ENCODE data around the gene TSGA10IP.

Gene TSGA10IP

GRCh38 chr11:65988791-65989592 lies 43.7 kb downstream of the TSGA10IP start:
- peak overlapping the region; percentile 62 for H3K27ac ChIP-seq
- peak; percentile 86 for DNase-seq (ENCODE audit: low spot score)
- peak; percentile 97 for TF ChIP-seq CTCF (conservative IDR thresholded peaks at IDR 0.05; ENCODE audit: low read depth)
- ChIA-PET CTCF (interaction anchor here (0.6 to 1.7 kb wide), 13 partner anchors 11 to 1359 kb away, joined by 3 to 11 read pairs (median 4); partner anchors contain the start of genes BANF1, CCDC85B and FIBP), POLR2A (ENCODE audit: low non-redundant PET) (no interaction called here)

GRCh38 chr11:65992056-65992455 lies 46.8 kb downstream of the TSGA10IP start:
- POLR2A ChIA-PET (ENCODE audit: low non-redundant PET), result no interaction called here
- no peak for DNase-seq (ENCODE audit: low spot score)
- H3K27ac ChIP-seq, result no peak overlapping the region
- no peak for TF ChIP-seq CTCF (conservative IDR thresholded peaks at IDR 0.05; ENCODE audit: low read depth)
- CTCF ChIA-PET, result interaction anchor here (0.6 to 1.2 kb wide), 4 partner anchors 59 to 296 kb away, joined by 3 read pairs; no protein-coding TSS in a partner anchor

- no peak overlapping the region for H3K27ac ChIP-seq
- DNase-seq (ENCODE audit: low spot score), result no peak
- ChIA-PET CTCF (no interaction called here), POLR2A (ENCODE audit: low non-redundant PET) (no interaction called here)
- no peak for TF ChIP-seq CTCF (conservative IDR thresholded peaks at IDR 0.05; ENCODE audit: low read depth)
Measured at GRCh38 chr11:65997286-65997685, 52.0 kb downstream of the TSGA10IP start.

- CTCF ChIA-PET, result interaction anchor here (1.1 kb wide), 1 partner anchor 12 kb away, joined by 3 read pairs; no protein-coding TSS in a partner anchor
- peak within 1 kb of the TSS; percentile 97 for H3K27ac ChIP-seq
- DNase-seq (ENCODE audit: low spot score), result peak; percentile 89
- no peak for TF ChIP-seq CTCF (conservative IDR thresholded peaks at IDR 0.05; ENCODE audit: low read depth)
- POLR2A ChIA-PET (ENCODE audit: low non-redundant PET), result interaction anchor here (0.6 to 1.4 kb wide), 3 partner anchors 10 to 46 kb away, joined by 3 to 4 read pairs (median 3); partner anchors contain the start of gene CST6
Measured at GRCh38 chr11:66001942-66002647, 56.8 kb downstream of the TSGA10IP start, which contains the start of the genes BANF1 and EIF1AD. Gene BANF1 (plus strand): TSS chr11:66002503. CDS start chr11:66003251, 748 bp downstream. Gene EIF1AD (minus strand): TSS chr11:66002157. CDS start chr11:66000389, 1,768 bp downstream.

GRCh38 chr11:66002648-66003225 lies 57.5 kb downstream of the TSGA10IP start:
- POLR2A ChIA-PET (ENCODE audit: low non-redundant PET), result interaction anchor here (0.6 to 1.4 kb wide), 3 partner anchors 9 to 45 kb away, joined by 3 to 4 read pairs (median 3); partner anchors contain the start of gene CST6
- peak; percentile 31 for DNase-seq (ENCODE audit: low spot score)
- H3K27ac ChIP-seq, result peak overlapping the region; percentile 97
- no peak for TF ChIP-seq CTCF (conservative IDR thresholded peaks at IDR 0.05; ENCODE audit: low read depth)
- CTCF ChIA-PET, result interaction anchor here (1.1 kb wide), 1 partner anchor 13 kb away, joined by 3 read pairs; no protein-coding TSS in a partner anchor

DNA sequence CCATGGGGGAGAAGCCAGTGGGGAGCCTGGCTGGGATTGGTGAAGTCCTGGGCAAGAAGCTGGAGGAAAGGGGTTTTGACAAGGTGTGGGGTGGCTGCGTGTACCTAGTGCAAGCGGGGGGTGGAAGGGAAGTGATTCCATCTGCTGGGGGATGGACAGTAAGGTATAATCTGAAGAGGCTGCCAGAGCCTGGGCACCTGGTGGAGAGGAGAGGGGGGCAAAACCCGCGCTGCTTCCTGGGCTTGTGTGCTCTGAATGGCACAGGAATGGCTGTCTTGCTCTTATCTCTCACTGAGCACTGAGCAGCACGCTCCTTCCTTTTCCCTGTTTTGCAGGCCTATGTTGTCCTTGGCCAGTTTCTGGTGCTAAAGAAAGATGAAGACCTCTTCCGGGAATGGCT lies 58.0 kb downstream of the TSGA10IP start:
- ChIA-PET POLR2A (ENCODE audit: low non-redundant PET) (no interaction called here), CTCF (interaction anchor here (1.1 kb wide), 1 partner anchor 14 kb away, joined by 3 read pairs; no protein-coding TSS in a partner anchor)
- no peak for DNase-seq (ENCODE audit: low spot score)
- peak overlapping the region; percentile 97 for H3K27ac ChIP-seq
- no peak for TF ChIP-seq CTCF (conservative IDR thresholded peaks at IDR 0.05; ENCODE audit: low read depth)

All from RWPE1 (cell line).